ENCODE results near the gene SFXN5.

SFXN5 gene

GRCh38 chr2:72946466-72946865 lies 125.0 kb downstream of the SFXN5 start:
- Histone ChIP-seq H3K27me3 (ENCODE audit: insufficient read depth, low read length) (no peaks in the 10 kb centered on the region), H3K9ac (ENCODE audit: low read length) (no peak overlapping the region), H3K36me3 (ENCODE audit: insufficient read depth, low read length) (no peaks in the 10 kb centered on the region), H3K4me1 (ENCODE audit: insufficient read depth, low read length, severe bottlenecking) (peaks cover 5% of the 10 kb centered on the region), H2AFZ (ENCODE audit: low read length) (no peak overlapping the region), H4K20me1 (ENCODE audit: insufficient read depth, low read length) (no peaks in the 10 kb centered on the region), H3K79me2 (ENCODE audit: insufficient read depth, low read length) (no peaks in the 10 kb centered on the region), H3F3A (ENCODE audit: insufficient read depth, low read length) (no peaks in the 10 kb centered on the region), H3K27ac (ENCODE audit: low read depth, low read length, poor library complexity, severe bottlenecking) (no peak overlapping the region), H3K9me2 (ENCODE audit: low read depth, low read length) (no peaks in the 10 kb centered on the region), H3K4me3 (ENCODE audit: low read depth, low read length, poor library complexity, severe bottlenecking) (no peak overlapping the region), H3K9me3 (ENCODE audit: low read length) (no peaks in the 10 kb centered on the region), H3K4me2 (ENCODE audit: low read length) (no peak overlapping the region)
- TF ChIP-seq CTCF (IDR thresholded peaks at IDR 0.05; ENCODE audit: low read length) (no peak), EZH2 (IDR thresholded peaks at IDR 0.05; ENCODE audit: borderline replicate concordance, low read length) (no peak)

- TF ChIP-seq EZH2 (IDR thresholded peaks at IDR 0.05; ENCODE audit: borderline replicate concordance, low read length), result no peak
- TF ChIP-seq CTCF (IDR thresholded peaks at IDR 0.05; ENCODE audit: low read length), result no peak
- no peak overlapping the region for H3K27ac ChIP-seq (ENCODE audit: low read depth, low read length, poor library complexity, severe bottlenecking)
- no peak overlapping the region for H2AFZ ChIP-seq (ENCODE audit: low read length)
- no peak overlapping the region for H3K4me2 ChIP-seq (ENCODE audit: low read length)
- H4K20me1 ChIP-seq (ENCODE audit: insufficient read depth, low read length), result no peaks in the 10 kb centered on the region
- H3K4me3 ChIP-seq (ENCODE audit: low read depth, low read length, poor library complexity, severe bottlenecking), result no peak overlapping the region
- H3K9me3 ChIP-seq (ENCODE audit: low read length), result no peaks in the 10 kb centered on the region
- H3K79me2 ChIP-seq (ENCODE audit: insufficient read depth, low read length), result no peaks in the 10 kb centered on the region
- H3K4me1 ChIP-seq (ENCODE audit: insufficient read depth, low read length, severe bottlenecking), result no peaks in the 10 kb centered on the region
- no peaks in the 10 kb centered on the region for H3K36me3 ChIP-seq (ENCODE audit: insufficient read depth, low read length)
- H3K27me3 ChIP-seq (ENCODE audit: insufficient read depth, low read length), result no peaks in the 10 kb centered on the region
- H3K9ac ChIP-seq (ENCODE audit: low read length), result no peak overlapping the region
- no peaks in the 10 kb centered on the region for H3K9me2 ChIP-seq (ENCODE audit: low read depth, low read length)
- H3F3A ChIP-seq (ENCODE audit: insufficient read depth, low read length), result no peaks in the 10 kb centered on the region
These were observed 126.0 kb downstream of the SFXN5 start for GRCh38 chr2:72945450-72946019.

GRCh38 chr2:72944804-72945449 lies 126.6 kb downstream of the SFXN5 start:
- TF ChIP-seq EZH2 (IDR thresholded peaks at IDR 0.05; ENCODE audit: borderline replicate concordance, low read length), result no peak
- TF ChIP-seq CTCF (IDR thresholded peaks at IDR 0.05; ENCODE audit: low read length), result no peak
- Histone ChIP-seq H3K27ac (ENCODE audit: low read depth, low read length, poor library complexity, severe bottlenecking) (no peak overlapping the region), H3K4me1 (ENCODE audit: insufficient read depth, low read length, severe bottlenecking) (no peaks in the 10 kb centered on the region)

More at GRCh38 chr2:72944804-72945449, 126.6 kb downstream of the SFXN5 start:
- Histone ChIP-seq H2AFZ (ENCODE audit: low read length) (no peak overlapping the region), H3K9me2 (ENCODE audit: low read depth, low read length) (no peaks in the 10 kb centered on the region), H3F3A (ENCODE audit: insufficient read depth, low read length) (no peaks in the 10 kb centered on the region), H3K79me2 (ENCODE audit: insufficient read depth, low read length) (no peaks in the 10 kb centered on the region), H3K4me2 (ENCODE audit: low read length) (no peak overlapping the region), H3K36me3 (ENCODE audit: insufficient read depth, low read length) (no peaks in the 10 kb centered on the region), H3K9me3 (ENCODE audit: low read length) (no peaks in the 10 kb centered on the region), H3K9ac (ENCODE audit: low read length) (no peak overlapping the region), H4K20me1 (ENCODE audit: insufficient read depth, low read length) (no peaks in the 10 kb centered on the region), H3K27me3 (ENCODE audit: insufficient read depth, low read length) (no peaks in the 10 kb centered on the region), H3K4me3 (ENCODE audit: low read depth, low read length, poor library complexity, severe bottlenecking) (no peak overlapping the region)
